Measurements from ENCODE around the gene DIO3.

The DIO3 gene

GRCh38 chr14:101561145-101561896 lies at the start of gene DIO3:
Gene DIO3 (plus strand): TSS chr14:101561495.
- Histone ChIP-seq H3K27me3 (ENCODE audit: insufficient read depth, low read depth) (peaks cover 10% of the 10 kb centered on the region; the same call in 1 of the 2 replicates), H3K36me3 (ENCODE audit: insufficient read depth) (no peaks in the 10 kb centered on the region), H3K4me2 (no peak within 1 kb of the TSS), H4K20me1 (ENCODE audit: insufficient read depth) (no peaks in the 10 kb centered on the region), H3K4me1 (ENCODE audit: low read depth, poor library complexity, severe bottlenecking) (no peaks in the 10 kb centered on the region), H3K4me3 (IDR thresholded peaks at IDR 0.05; ENCODE audit: insufficient read depth, low read depth, low read length) (no peak within 1 kb of the TSS), H3K27ac (no peak within 1 kb of the TSS), H3K79me2 (ENCODE audit: insufficient read depth, low read depth) (no peaks in the 10 kb centered on the region), H3K9ac (no peak within 1 kb of the TSS), H2AFZ (ENCODE audit: low read depth) (no peak within 1 kb of the TSS)
- TF ChIP-seq CTCF (conservative IDR thresholded peaks at IDR 0.05; ENCODE audit: low read depth, low read length) = no peak

- H3K79me2 ChIP-seq (ENCODE audit: insufficient read depth, low read depth) = no peaks in the 10 kb centered on the region
- H3K27me3 ChIP-seq (ENCODE audit: insufficient read depth, low read depth) = peaks cover 26% of the 10 kb centered on the region
- no peak overlapping the region for H3K9ac ChIP-seq
- no peak overlapping the region for H3K27ac ChIP-seq
- no peak overlapping the region for H3K4me2 ChIP-seq
- no peak overlapping the region for H3K4me3 ChIP-seq (IDR thresholded peaks at IDR 0.05; ENCODE audit: insufficient read depth, low read depth, low read length)
- H3K36me3 ChIP-seq (ENCODE audit: insufficient read depth) = no peaks in the 10 kb centered on the region
- no peaks in the 10 kb centered on the region for H3K4me1 ChIP-seq (ENCODE audit: low read depth, poor library complexity, severe bottlenecking)
- no peak overlapping the region for H2AFZ ChIP-seq (ENCODE audit: low read depth)
- no peak for TF ChIP-seq CTCF (conservative IDR thresholded peaks at IDR 0.05; ENCODE audit: low read depth, low read length)
- H4K20me1 ChIP-seq (ENCODE audit: insufficient read depth) = no peaks in the 10 kb centered on the region
These were observed 49.5 kb upstream of the DIO3 start for GRCh38 chr14:101511620-101512375.

GRCh38 chr14:101512376-101512695 lies 49.0 kb upstream of the DIO3 start:
- Histone ChIP-seq H3K4me1 (ENCODE audit: low read depth, poor library complexity, severe bottlenecking) (no peaks in the 10 kb centered on the region), H4K20me1 (ENCODE audit: insufficient read depth) (no peaks in the 10 kb centered on the region), H2AFZ (ENCODE audit: low read depth) (no peak overlapping the region), H3K27me3 (ENCODE audit: insufficient read depth, low read depth) (peaks cover 21% of the 10 kb centered on the region), H3K79me2 (ENCODE audit: insufficient read depth, low read depth) (no peaks in the 10 kb centered on the region), H3K4me3 (IDR thresholded peaks at IDR 0.05; ENCODE audit: insufficient read depth, low read depth, low read length) (no peak overlapping the region), H3K4me2 (no peak overlapping the region), H3K9ac (no peak overlapping the region), H3K36me3 (ENCODE audit: insufficient read depth) (no peaks in the 10 kb centered on the region), H3K27ac (no peak overlapping the region)
- no peak for TF ChIP-seq CTCF (conservative IDR thresholded peaks at IDR 0.05; ENCODE audit: low read depth, low read length)

GRCh38 chr14:101514136-101514535 lies 47.2 kb upstream of the DIO3 start:
- no peak for TF ChIP-seq CTCF (conservative IDR thresholded peaks at IDR 0.05; ENCODE audit: low read depth, low read length)
- Histone ChIP-seq H2AFZ (ENCODE audit: low read depth) (no peak overlapping the region), H3K27me3 (ENCODE audit: insufficient read depth, low read depth) (peaks cover 21% of the 10 kb centered on the region), H3K27ac (no peak overlapping the region), H4K20me1 (ENCODE audit: insufficient read depth) (no peaks in the 10 kb centered on the region), H3K4me3 (IDR thresholded peaks at IDR 0.05; ENCODE audit: insufficient read depth, low read depth, low read length) (no peak overlapping the region), H3K79me2 (ENCODE audit: insufficient read depth, low read depth) (no peaks in the 10 kb centered on the region), H3K4me2 (no peak overlapping the region), H3K4me1 (ENCODE audit: low read depth, poor library complexity, severe bottlenecking) (no peaks in the 10 kb centered on the region), H3K9ac (no peak overlapping the region), H3K36me3 (ENCODE audit: insufficient read depth) (no peaks in the 10 kb centered on the region)

Data from KMS-11 (cell line).